Vagina (tissue), 2 donors: Measurements from ENCODE around the gene SLC7A14.

Source experiments
- POLR2AphosphoS5 ChIP-seq, 2 donors: sonication (generic); formaldehyde crosslinking; IDR thresholded peaks; one replicate each; pipeline ENCODE4 v1.9.0; 2017; ENCODE audit warnings: antibody characterized with exemption in 2 of 2, mild to moderate bottlenecking in 2 of 2, low read depth in 1 of 2; ENCODE audit not compliant: insufficient read depth in 1 of 2
- TF ChIP-seq, protein P1 (sequence below), 3 experiments: fragments of 450-650 bp in 2 of 3; fragments of 200-600 bp in 1 of 3; sonication (generic) in 1 of 3; IDR thresholded peaks; one replicate each; pipeline ENCODE4 v1.5.1; 2017 to 2019; ENCODE audit warnings: antibody characterized with exemption in 3 of 3, mild to moderate bottlenecking in 2 of 3, moderate library complexity in 2 of 3

DNA sequence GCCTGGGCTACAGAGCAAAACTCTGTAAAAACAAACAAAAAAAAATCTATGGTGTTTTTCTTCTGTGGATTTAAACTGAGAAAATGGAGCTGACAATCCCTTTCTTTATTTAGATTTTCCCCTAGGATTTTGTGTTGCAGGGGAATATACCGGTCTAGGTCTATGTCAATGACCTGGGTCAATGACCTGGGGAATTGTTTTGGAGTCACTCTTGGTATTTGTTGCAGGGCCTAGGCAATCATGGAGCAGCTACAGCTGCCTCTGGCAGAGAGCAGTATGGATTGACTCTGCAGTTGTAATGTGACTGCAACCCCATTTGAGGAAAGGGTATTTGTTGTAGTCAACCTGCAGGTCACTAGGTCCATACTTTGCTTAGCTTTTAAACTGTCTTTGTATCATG lies 37.6 kb upstream of the SLC7A14 start:
- TF ChIP-seq, protein P1, sequence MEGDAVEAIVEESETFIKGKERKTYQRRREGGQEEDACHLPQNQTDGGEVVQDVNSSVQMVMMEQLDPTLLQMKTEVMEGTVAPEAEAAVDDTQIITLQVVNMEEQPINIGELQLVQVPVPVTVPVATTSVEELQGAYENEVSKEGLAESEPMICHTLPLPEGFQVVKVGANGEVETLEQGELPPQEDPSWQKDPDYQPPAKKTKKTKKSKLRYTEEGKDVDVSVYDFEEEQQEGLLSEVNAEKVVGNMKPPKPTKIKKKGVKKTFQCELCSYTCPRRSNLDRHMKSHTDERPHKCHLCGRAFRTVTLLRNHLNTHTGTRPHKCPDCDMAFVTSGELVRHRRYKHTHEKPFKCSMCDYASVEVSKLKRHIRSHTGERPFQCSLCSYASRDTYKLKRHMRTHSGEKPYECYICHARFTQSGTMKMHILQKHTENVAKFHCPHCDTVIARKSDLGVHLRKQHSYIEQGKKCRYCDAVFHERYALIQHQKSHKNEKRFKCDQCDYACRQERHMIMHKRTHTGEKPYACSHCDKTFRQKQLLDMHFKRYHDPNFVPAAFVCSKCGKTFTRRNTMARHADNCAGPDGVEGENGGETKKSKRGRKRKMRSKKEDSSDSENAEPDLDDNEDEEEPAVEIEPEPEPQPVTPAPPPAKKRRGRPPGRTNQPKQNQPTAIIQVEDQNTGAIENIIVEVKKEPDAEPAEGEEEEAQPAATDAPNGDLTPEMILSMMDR (IDR thresholded peaks at IDR 0.05) = no peak
- no peak for TF ChIP-seq POLR2AphosphoS5 (IDR thresholded peaks at IDR 0.05; ENCODE audit: insufficient read depth in 1 of 2, low read depth in 1 of 2)
